ENCODE results near the gene SLC25A38. TPM values are rescaled to one million over a fixed set of nuclear protein-coding genes. Genes with fewer than 3 reads are reported as not detected.

SLC25A38 gene
- total RNA-seq, 1 experiment from 2014 or later: 26.7 TPM

GRCh38 chr3:39338201-39338600, 45.0 kb upstream of the SLC25A38 start:
- TF ChIP-seq FOSL1 (IDR thresholded peaks at IDR 0.05; ENCODE audit: low read depth): no peak
- no peak for TF ChIP-seq EZH2 (IDR thresholded peaks at IDR 0.05)
- no peak for TF ChIP-seq POLR2AphosphoS5 (IDR thresholded peaks at IDR 0.05; ENCODE audit: low read depth, low read length)
- TF ChIP-seq CBX3 (IDR thresholded peaks at IDR 0.05; ENCODE audit: low read depth): no peak
- no peak for TF ChIP-seq ELF1 (IDR thresholded peaks at IDR 0.05; ENCODE audit: borderline replicate concordance, low read depth)
- no peak for TF ChIP-seq SRF (IDR thresholded peaks at IDR 0.05; ENCODE audit: low read depth)
- no peak for TF ChIP-seq MAX (IDR thresholded peaks at IDR 0.05)
- no peak for TF ChIP-seq ZFX (IDR thresholded peaks at IDR 0.05)
- no peak for TF ChIP-seq CEBPB (IDR thresholded peaks at IDR 0.05; ENCODE audit: low read depth)
- TF ChIP-seq ZBTB33 (IDR thresholded peaks at IDR 0.05; ENCODE audit: extremely low read depth, insufficient replicate concordance, low read length): no peak
- TF ChIP-seq SIN3A (IDR thresholded peaks at IDR 0.05; ENCODE audit: low read depth): no peak
- TF ChIP-seq POLR2A (IDR thresholded peaks at IDR 0.05; ENCODE audit: borderline replicate concordance, extremely low read depth, insufficient read depth, insufficient read length): no peak
- no peak for TF ChIP-seq TCF7L2 (IDR thresholded peaks at IDR 0.05; ENCODE audit: borderline replicate concordance, extremely low read depth, insufficient read depth, insufficient read length)
- TF ChIP-seq JUND (IDR thresholded peaks at IDR 0.05): no peak
- TF ChIP-seq EGR1 (IDR thresholded peaks at IDR 0.05; ENCODE audit: low read depth): no peak
- no peak for TF ChIP-seq SP1 (IDR thresholded peaks at IDR 0.05; ENCODE audit: low read depth)
- Histone ChIP-seq H2AFZ (ENCODE audit: low read depth, low read length, poor library complexity, severe bottlenecking) (no peak overlapping the region), H3K4me1 (ENCODE audit: control insufficient read depth in 1 of 2, insufficient read depth in 2 of 2, low read length in 2 of 2) (no peaks in the 10 kb centered on the region), H4K20me1 (ENCODE audit: insufficient read depth) (no peaks in the 10 kb centered on the region), H3K9ac (ENCODE audit: low read length) (no peak overlapping the region), H3K27me3 (ENCODE audit: insufficient read depth, low read length) (peaks cover 12% of the 10 kb centered on the region), H3K36me3 (ENCODE audit: control insufficient read depth in 1 of 2, insufficient read depth in 2 of 2, low read length in 2 of 2) (no peaks in the 10 kb centered on the region), H3K27ac (ENCODE audit: low read depth, low read length) (no peak overlapping the region), H3K4me2 (ENCODE audit: low read length) (no peak overlapping the region), H3K9me2 (ENCODE audit: insufficient read depth) (0 out of 2 replicates have a peak, but pooled peaks cover 3% of the 10 kb centered on the region), H3K9me3 (ENCODE audit: control insufficient read depth in 1 of 2, insufficient read depth in 1 of 2, low read depth in 1 of 2, low read length in 2 of 2) (no peaks in the 10 kb centered on the region), H3K4me3 (replicated peaks in 1 of 2; ENCODE audit: low read depth in 1 of 2, low read length in 2 of 2) (no peak overlapping the region), H3K79me2 (ENCODE audit: insufficient read depth, low read length) (no peaks in the 10 kb centered on the region)
- ChIA-PET POLR2A (no interaction called here), RAD21 (ENCODE audit: low non-redundant PET in 1 of 2, low total read pairs in 2 of 2, uncharacterized antibody in 2 of 2, unreplicated experiment in 2 of 2) (no interaction called here), CTCF (no interaction called here)
- no peak for DNase-seq (ENCODE audit: low read depth, low spot score)
- no TSS peak for BruUV-seq (replicated peaks)
- ATAC-seq: no peak
- intact Hi-C loops (cut with micrococcal nuclease): no loop called here

All from HCT116 (cell line).